CD4-positive, alpha-beta memory T cell (primary cell): ENCODE measurements around the gene OTULIN. TPM values are rescaled to one million over a fixed set of nuclear protein-coding genes. Genes with fewer than 3 reads are reported as not detected.

Source experiments
- CTCF ChIA-PET: fragments of 350-600 bp; sonication (Branson Sonifier 250); formaldehyde crosslinking; loops from one replicate; lab custom pipeline; 2021; ENCODE audit warnings: inconsistent platforms; ENCODE audit not compliant: partially characterized antibody; lab: Charles Lee
- POLR2A ChIA-PET: fragments of 350-600 bp; sonication (Branson Sonifier 250); formaldehyde crosslinking; loops from one replicate; lab custom pipeline; 2021; ENCODE audit not compliant: partially characterized antibody; lab: Charles Lee
- DNase-seq, 5 donors: peaks; one replicate each; pipeline versions ENCODE4 v3.0.0 to v3.0.0-alpha.2; 2020 to 2022; ENCODE audit warnings: mixed read lengths in 1 of 5
- H3K27ac ChIP-seq: one replicate; pipeline ENCODE4 v1.7.0; 2013; ENCODE audit warnings: low read depth, low read length
- H3K27me3 ChIP-seq: 2 replicates; pipeline ENCODE4 v1.7.0; 2013; ENCODE audit warnings: mild to moderate bottlenecking, low read length, moderate library complexity; ENCODE audit not compliant: insufficient read depth
- H3K36me3 ChIP-seq: 2 replicates; pipeline ENCODE4 v1.7.0; 2013; ENCODE audit warnings: mild to moderate bottlenecking, low read length, moderate library complexity; ENCODE audit not compliant: insufficient read depth
- H3K4me1 ChIP-seq: 2 replicates; pipeline ENCODE4 v1.7.0; 2013; ENCODE audit warnings: mild to moderate bottlenecking, low read length, moderate library complexity; ENCODE audit not compliant: insufficient read depth
- H3K4me3 ChIP-seq, 2 donors: one replicate each; pipeline ENCODE4 v1.7.0; 2013; ENCODE audit warnings: low read length in 2 of 2, mild to moderate bottlenecking in 1 of 2
- H3K9me3 ChIP-seq, 2 donors: one replicate each; pipeline ENCODE4 v1.7.0; 2013; ENCODE audit warnings: low read length in 2 of 2, control low read depth in 1 of 2; ENCODE audit not compliant: control insufficient read depth in 1 of 2
- H3K27ac Mint-ChIP-seq, 7 donors: one replicate each; pipeline ENCODE4 v1.8.0; 2020 to 2021; ENCODE audit warnings: mixed read lengths in 7 of 7, mild to moderate bottlenecking in 6 of 7, inconsistent platforms in 3 of 7, moderate library complexity in 3 of 7
- H3K27me3 Mint-ChIP-seq, 2 donors: one replicate each; pipeline ENCODE4 v1.8.0; 2020 to 2021; ENCODE audit warnings: mixed read lengths in 2 of 2
- H3K36me3 Mint-ChIP-seq, 2 donors: one replicate each; pipeline ENCODE4 v1.8.0; 2020 to 2021; ENCODE audit warnings: mixed read lengths in 2 of 2, inconsistent platforms in 1 of 2, mild to moderate bottlenecking in 1 of 2
- H3K4me1 Mint-ChIP-seq, 4 donors: one replicate each; pipeline ENCODE4 v1.8.0; 2020 to 2021; ENCODE audit warnings: mixed read lengths in 4 of 4, mild to moderate bottlenecking in 1 of 4
- H3K4me3 Mint-ChIP-seq, 8 donors: one replicate each; pipeline ENCODE4 v1.8.0; 2020 to 2021; ENCODE audit warnings: mixed read lengths in 8 of 8, mild to moderate bottlenecking in 7 of 8, moderate library complexity in 6 of 8, inconsistent platforms in 3 of 8
- H3K9me3 Mint-ChIP-seq, 8 donors: one replicate each; pipeline ENCODE4 v1.8.0; 2020 to 2021; ENCODE audit warnings: mixed read lengths in 8 of 8, mild to moderate bottlenecking in 5 of 8, inconsistent platforms in 3 of 8, moderate library complexity in 1 of 8
- intact Hi-C: fragments of 100-400 bp; cut with micrococcal nuclease; formaldehyde crosslinking; loops from one replicate; pipeline ENCODE4 v1.15.1; 2023
- polyA plus RNA-seq, 2 donors: library from polyadenylated mRNA; unstranded; fragments of 300-500 nt; fragmentation: Illumina TruSeq; gene quantifications; one replicate each; pipeline ENCODE4 v1.2.3, GENCODE V29; 2021
- total RNA-seq, 2 experiments: library from RNA; stranded (reverse); gene quantifications; one replicate each; pipeline ENCODE4 v1.2.3, GENCODE V29; 2021

Gene OTULIN
- total and polyA plus RNA-seq, 4 experiments from 2014 or later = 12.1 to 69.0 (median 39.9) TPM

- H3K36me3 ChIP-seq = peaks cover 30% of the 10 kb centered on the region
- H3K9me3 Mint-ChIP-seq = no peaks in the 10 kb centered on the region
- no peaks in the 10 kb centered on the region for H3K9me3 ChIP-seq
- CTCF ChIA-PET = interaction anchor here (1.0 kb wide), 1 partner anchor 14 kb away, joined by 3 read pairs; no protein-coding TSS in a partner anchor
- H3K4me1 Mint-ChIP-seq = peaks cover 0 to 14% (median 7%) of the 10 kb centered on the region in 4 donors
- peaks cover 40 to 70% of the 10 kb centered on the region in 2 donors for H3K36me3 Mint-ChIP-seq
- H3K27ac ChIP-seq = no peak overlapping the region
- no peaks in the 10 kb centered on the region for H3K4me1 ChIP-seq
- DNase-seq = no peak
- no peak overlapping the region for H3K4me3 ChIP-seq
- intact Hi-C loops = no loop called here
- H3K27me3 ChIP-seq = no peaks in the 10 kb centered on the region
- POLR2A ChIA-PET = no interaction called here
- peak overlapping the region in 2 of 7 donors; percentile 11 to 57 for H3K27ac Mint-ChIP-seq
- no peaks in the 10 kb centered on the region for H3K27me3 Mint-ChIP-seq
- no peak overlapping the region for H3K4me3 Mint-ChIP-seq
Observed at GRCh38 chr5:14741131-14741530, 76.6 kb downstream of the OTULIN start.

GRCh38 chr5:14741801-14742440, 77.4 kb downstream of the OTULIN start:
- POLR2A ChIA-PET = interaction anchor here (0.9 kb wide), 1 partner anchor 17 kb away, joined by 3 read pairs; no protein-coding TSS in a partner anchor

GRCh38 chr5:14742498-14742897, 78.0 kb downstream of the OTULIN start:
- no peaks in the 10 kb centered on the region for H3K9me3 ChIP-seq
- Mint-ChIP-seq H3K27ac (peak overlapping the region; percentile 43 to 86 (median 62)), H3K27me3 (no peaks in the 10 kb centered on the region), H3K36me3 (peaks cover 41 to 66% of the 10 kb centered on the region in 2 donors), H3K9me3 (no peaks in the 10 kb centered on the region), H3K4me3 (no peak overlapping the region), H3K4me1 (peaks cover 0 to 11% (median 5%) of the 10 kb centered on the region in 4 donors)
- H3K27me3 ChIP-seq = no peaks in the 10 kb centered on the region
- no peak for DNase-seq
- POLR2A ChIA-PET = interaction anchor here (0.9 kb wide), 1 partner anchor 17 kb away, joined by 3 read pairs; no protein-coding TSS in a partner anchor
- peaks cover 25% of the 10 kb centered on the region for H3K36me3 ChIP-seq
- no peaks in the 10 kb centered on the region for H3K4me1 ChIP-seq
- no peak overlapping the region for H3K4me3 ChIP-seq
- no peak overlapping the region for H3K27ac ChIP-seq
- CTCF ChIA-PET = interaction anchor here (1.2 to 1.4 kb wide), 3 partner anchors 13 to 250 kb away, joined by 3 to 7 read pairs (median 3); no protein-coding TSS in a partner anchor
- intact Hi-C loops = no loop called here

More at GRCh38 chr5:14741801-14742440, 77.4 kb downstream of the OTULIN start:
- Mint-ChIP-seq H3K9me3 (no peaks in the 10 kb centered on the region), H3K27me3 (no peaks in the 10 kb centered on the region), H3K4me3 (no peak overlapping the region), H3K27ac (peak overlapping the region; percentile 43 to 86 (median 68)), H3K4me1 (peaks cover 0 to 11% (median 5%) of the 10 kb centered on the region in 4 donors), H3K36me3 (peaks cover 41 to 66% of the 10 kb centered on the region in 2 donors)
- CTCF ChIA-PET = interaction anchor here (1.2 to 1.4 kb wide), 2 partner anchors 13 to 14 kb away, joined by 3 to 7 read pairs; no protein-coding TSS in a partner anchor
- DNase-seq = peak in 1 of 5 donors; percentile 6
- Histone ChIP-seq H3K4me3 (no peak overlapping the region), H3K27ac (no peak overlapping the region), H3K9me3 (no peaks in the 10 kb centered on the region), H3K27me3 (no peaks in the 10 kb centered on the region), H3K36me3 (peaks cover 30% of the 10 kb centered on the region), H3K4me1 (no peaks in the 10 kb centered on the region)
- intact Hi-C loops = no loop called here

GRCh38 chr5:14743601-14744295, 79.2 kb downstream of the OTULIN start:
- no peak overlapping the region for H3K4me3 Mint-ChIP-seq
- Histone ChIP-seq H3K36me3 (peaks cover 21% of the 10 kb centered on the region), H3K4me1 (no peaks in the 10 kb centered on the region), H3K9me3 (no peaks in the 10 kb centered on the region), H3K4me3 (no peak overlapping the region), H3K27me3 (no peaks in the 10 kb centered on the region), H3K27ac (no peak overlapping the region)
- intact Hi-C loops = no loop called here
- no peaks in the 10 kb centered on the region for H3K9me3 Mint-ChIP-seq
- H3K27me3 Mint-ChIP-seq = no peaks in the 10 kb centered on the region
- H3K36me3 Mint-ChIP-seq = peaks cover 47 to 65% of the 10 kb centered on the region in 2 donors
- peaks cover 0 to 11% (median 5%) of the 10 kb centered on the region in 4 donors for H3K4me1 Mint-ChIP-seq
- H3K27ac Mint-ChIP-seq = peak overlapping the region in 5 of 7 donors; percentile 25 to 87 (median 72)
- ChIA-PET CTCF (interaction anchor here (0.9 to 1.4 kb wide), 3 partner anchors 13 to 249 kb away, joined by 3 to 4 read pairs (median 4); no protein-coding TSS in a partner anchor), POLR2A (no interaction called here)
- no peak for DNase-seq

GRCh38 chr5:14744296-14745187, 80.0 kb downstream of the OTULIN start:
- intact Hi-C loops = no loop called here
- Histone ChIP-seq H3K36me3 (peaks cover 21% of the 10 kb centered on the region), H3K4me3 (no peak overlapping the region), H3K27me3 (no peaks in the 10 kb centered on the region), H3K4me1 (no peaks in the 10 kb centered on the region), H3K9me3 (no peaks in the 10 kb centered on the region), H3K27ac (no peak overlapping the region)
- H3K36me3 Mint-ChIP-seq = peaks cover 48 to 69% of the 10 kb centered on the region in 2 donors
- POLR2A ChIA-PET = no interaction called here
- no peaks in the 10 kb centered on the region for H3K9me3 Mint-ChIP-seq
- peak overlapping the region in 4 of 7 donors; percentile 63 to 87 (median 78) for H3K27ac Mint-ChIP-seq
- no peak overlapping the region for H3K4me3 Mint-ChIP-seq
- DNase-seq = no peak
- H3K4me1 Mint-ChIP-seq = peaks cover 0 to 11% (median 5%) of the 10 kb centered on the region in 4 donors
- no peaks in the 10 kb centered on the region for H3K27me3 Mint-ChIP-seq
- CTCF ChIA-PET = interaction anchor here (1.4 kb wide), 1 partner anchor 13 kb away, joined by 4 read pairs; no protein-coding TSS in a partner anchor

GRCh38 chr5:14745188-14745563, 80.7 kb downstream of the OTULIN start:
- H3K4me1 ChIP-seq = no peaks in the 10 kb centered on the region
- Mint-ChIP-seq H3K27me3 (no peaks in the 10 kb centered on the region), H3K36me3 (peaks cover 53 to 71% of the 10 kb centered on the region in 2 donors), H3K27ac (peak overlapping the region in 1 of 7 donors; percentile 29), H3K4me3 (no peak overlapping the region), H3K9me3 (no peaks in the 10 kb centered on the region), H3K4me1 (peaks cover 0 to 11% (median 5%) of the 10 kb centered on the region in 4 donors)
- H3K27ac ChIP-seq = no peak overlapping the region
- H3K9me3 ChIP-seq = no peaks in the 10 kb centered on the region
- no peaks in the 10 kb centered on the region for H3K27me3 ChIP-seq
- no peak overlapping the region for H3K4me3 ChIP-seq
- intact Hi-C loops = no loop called here
- peaks cover 25% of the 10 kb centered on the region for H3K36me3 ChIP-seq
- POLR2A ChIA-PET = no interaction called here
- CTCF ChIA-PET = interaction anchor here (1.1 kb wide), 1 partner anchor 258 kb away, joined by 3 read pairs; no protein-coding TSS in a partner anchor
- DNase-seq = no peak
